ENCODE results near the gene TOB1.
A peak's percentile ranks its signal among the peaks of the same experiment; 100 is the strongest.
"Not testable (repeated sequence)": the region's sequence is repeated elsewhere in the genome, so short reads cannot be mapped to it uniquely, and the experiment has no call there.

The TOB1 gene

GRCh38 chr17:50867363-50868139 lies 1.4 kb upstream of the TOB1 start:
- peak; percentile 98 for DNase-seq

DNA sequence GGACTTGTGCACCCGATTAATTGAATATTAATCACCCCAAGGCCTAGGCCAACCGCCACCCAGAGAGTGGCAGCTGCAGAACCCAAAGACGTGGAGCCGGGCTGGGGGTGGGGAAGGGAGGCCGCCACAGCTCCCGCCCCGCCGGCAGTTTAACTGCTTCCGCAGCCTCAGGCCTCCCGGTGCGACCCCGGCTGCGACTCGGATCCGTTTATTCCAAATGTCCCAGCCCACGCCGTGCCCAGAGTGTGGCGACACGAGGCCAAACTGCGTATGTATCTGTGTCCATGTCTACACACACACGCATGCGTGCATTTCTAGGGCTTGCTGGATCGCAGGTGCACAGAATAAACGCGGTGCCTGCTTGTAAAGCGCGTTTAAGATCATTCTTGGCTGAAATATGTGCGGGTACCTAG lies 802 bp upstream of the TOB1 start:
- no peak for DNase-seq

DNA sequence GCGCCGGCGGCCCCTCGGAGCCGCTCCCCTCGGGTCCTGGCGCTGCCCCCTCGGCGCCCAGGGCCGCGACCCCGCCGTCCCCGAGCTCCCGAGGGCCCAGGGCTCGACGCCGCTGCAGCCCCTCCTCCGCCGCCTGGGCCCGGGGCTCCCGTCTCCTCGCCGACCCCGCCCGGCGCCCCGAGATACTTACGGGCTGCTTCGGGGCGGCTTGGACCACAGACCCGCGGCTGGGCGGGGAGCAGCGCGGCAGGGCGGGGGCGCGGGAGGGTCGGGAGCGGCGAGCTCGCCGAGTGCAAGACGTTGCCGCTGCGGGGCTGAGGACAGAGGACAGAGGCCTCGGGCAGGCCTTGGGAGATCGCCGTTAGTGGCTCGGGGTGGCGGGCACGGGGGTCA lies 290 bp downstream of the TOB1 start:
- no peak for DNase-seq

GRCh38 chr17:50865060-50865867 lies 890 bp downstream of the TOB1 start:
- DNase-seq = peak; percentile 52

GRCh38 chr17:50864747-50865059 lies 1.5 kb downstream of the TOB1 start:
- no peak for DNase-seq

- no peak for DNase-seq
Measured at GRCh38 chr17:50863931-50864330, 2.2 kb downstream of the TOB1 start.

GRCh38 chr17:50863221-50863843 lies 2.8 kb downstream of the TOB1 start:
- DNase-seq = no peak

GRCh38 chr17:50861822-50862528 lies 4.2 kb downstream of the TOB1 start:
- no peak for DNase-seq

DNA sequence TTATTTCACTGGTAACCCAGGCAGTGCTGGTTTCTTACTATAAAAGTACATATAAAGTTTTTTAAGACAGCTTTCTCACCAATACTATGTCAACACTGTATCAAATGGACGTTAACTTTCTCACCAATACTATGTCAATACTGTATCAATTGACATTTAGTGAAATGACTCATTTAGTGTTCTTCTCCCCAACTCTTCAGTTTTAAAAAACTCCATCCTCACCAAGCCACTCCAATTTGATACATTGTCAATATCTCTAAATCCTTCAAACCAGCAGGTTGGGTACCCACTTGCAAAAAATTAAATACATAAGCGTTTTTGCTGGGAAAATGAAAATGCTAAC lies 4.8 kb downstream of the TOB1 start:
- DNase-seq = no peak

- DNase-seq = not testable (repeated sequence)
Measured at GRCh38 chr17:50859727-50860126, 6.4 kb downstream of the TOB1 start.

DNA sequence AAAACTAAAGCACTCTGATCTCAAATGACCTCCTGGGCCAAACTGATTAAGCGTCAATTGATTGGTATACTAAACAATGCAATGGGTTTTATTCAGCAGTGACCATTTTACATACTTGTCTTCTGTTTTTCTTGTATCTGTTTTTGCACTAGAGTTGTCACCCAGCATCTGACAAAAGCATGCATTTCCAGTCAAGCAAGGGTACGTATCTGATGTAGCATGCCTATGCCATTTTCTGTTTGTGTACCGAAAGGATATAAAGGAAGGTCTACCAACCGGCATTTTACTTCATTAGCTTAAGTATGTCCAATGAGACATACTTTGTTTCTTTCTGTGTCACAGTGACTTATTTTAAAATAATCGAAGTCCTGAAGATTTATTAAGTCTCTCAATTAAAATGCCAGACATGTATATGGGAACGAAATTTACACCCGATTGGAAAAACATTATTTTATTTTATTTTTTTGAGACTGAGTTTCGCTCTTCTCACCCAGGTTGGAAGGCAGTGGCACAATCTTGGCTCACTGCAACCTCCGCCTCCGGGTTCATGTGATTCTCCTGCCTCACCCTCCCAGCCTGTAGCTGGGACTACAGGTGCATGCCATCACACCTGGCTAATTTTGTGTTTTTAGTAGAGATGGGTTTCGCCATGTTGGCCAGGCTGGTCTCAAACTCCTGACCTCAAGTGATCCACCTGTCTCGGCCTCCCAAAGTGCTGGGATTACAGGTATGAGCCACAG lies 7.5 kb downstream of the TOB1 start:
- DNase-seq = no peak

DNA sequence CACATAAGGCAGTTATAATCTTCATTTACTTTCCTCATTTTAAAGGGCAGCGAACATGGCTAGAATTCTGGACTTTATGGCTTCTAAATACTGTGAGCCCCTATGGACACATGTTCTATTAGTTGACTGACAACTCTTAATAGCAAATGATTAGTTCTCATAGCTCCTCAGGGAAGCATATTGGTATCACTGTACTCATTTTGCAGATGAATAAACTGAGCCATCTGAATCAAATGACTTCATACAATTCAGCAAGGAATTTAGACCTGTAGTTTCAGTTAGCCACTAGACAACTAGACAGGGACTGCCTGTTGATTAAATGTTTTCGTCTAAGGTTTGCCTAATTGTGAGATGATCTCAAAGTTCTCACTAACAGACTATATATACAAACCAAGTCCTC lies 9.7 kb downstream of the TOB1 start:
- DNase-seq = no peak

DNA sequence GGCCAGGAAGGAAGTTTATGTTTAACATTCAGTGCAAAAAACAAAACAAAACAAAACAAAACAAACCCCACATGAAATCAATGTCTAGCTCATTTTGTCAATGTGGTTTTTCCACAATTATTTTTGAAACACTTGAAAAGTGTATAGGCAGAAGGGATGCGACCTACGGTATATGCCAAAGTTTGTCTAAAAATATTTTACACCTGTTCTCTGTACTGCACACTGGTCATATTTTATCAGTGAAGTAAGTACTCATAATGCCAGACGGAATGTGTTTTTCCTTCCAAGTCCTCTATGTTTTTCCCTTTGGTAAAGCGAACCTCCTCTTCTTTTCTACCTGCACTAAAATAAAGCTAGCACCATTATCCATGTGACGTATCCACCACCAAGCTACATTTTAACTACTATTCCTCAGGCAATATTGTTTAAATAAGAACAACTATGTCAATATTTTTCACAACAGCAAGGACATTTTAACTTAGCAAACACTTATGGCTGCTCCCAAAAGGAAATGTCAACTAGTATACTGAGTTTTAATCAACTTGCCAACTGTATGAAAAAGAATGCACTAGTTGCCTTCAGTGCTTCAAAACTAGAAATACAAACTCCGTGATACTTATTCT lies 10.3 kb downstream of the TOB1 start:
- no peak for DNase-seq

DNA sequence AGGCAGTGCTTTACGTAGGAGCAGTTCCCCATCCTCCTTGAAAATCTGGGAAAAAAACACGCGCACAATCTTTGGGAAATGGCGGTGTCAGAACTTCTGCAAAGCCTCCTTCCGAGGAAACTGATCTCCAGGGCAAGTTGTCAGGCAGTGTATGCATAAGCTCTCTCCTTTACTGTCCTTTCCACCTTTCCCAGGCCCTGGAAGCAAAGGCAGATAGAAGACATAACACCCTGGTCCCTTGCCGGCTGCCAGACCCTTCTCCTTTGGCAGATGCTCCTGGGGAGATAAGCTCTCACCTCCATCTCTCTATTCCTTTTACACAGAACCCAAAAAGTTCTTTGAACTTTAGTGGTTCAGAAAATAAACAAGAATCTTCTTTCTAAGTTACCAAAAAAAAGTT lies 12.4 kb downstream of the TOB1 start:
- DNase-seq = no peak

DNA sequence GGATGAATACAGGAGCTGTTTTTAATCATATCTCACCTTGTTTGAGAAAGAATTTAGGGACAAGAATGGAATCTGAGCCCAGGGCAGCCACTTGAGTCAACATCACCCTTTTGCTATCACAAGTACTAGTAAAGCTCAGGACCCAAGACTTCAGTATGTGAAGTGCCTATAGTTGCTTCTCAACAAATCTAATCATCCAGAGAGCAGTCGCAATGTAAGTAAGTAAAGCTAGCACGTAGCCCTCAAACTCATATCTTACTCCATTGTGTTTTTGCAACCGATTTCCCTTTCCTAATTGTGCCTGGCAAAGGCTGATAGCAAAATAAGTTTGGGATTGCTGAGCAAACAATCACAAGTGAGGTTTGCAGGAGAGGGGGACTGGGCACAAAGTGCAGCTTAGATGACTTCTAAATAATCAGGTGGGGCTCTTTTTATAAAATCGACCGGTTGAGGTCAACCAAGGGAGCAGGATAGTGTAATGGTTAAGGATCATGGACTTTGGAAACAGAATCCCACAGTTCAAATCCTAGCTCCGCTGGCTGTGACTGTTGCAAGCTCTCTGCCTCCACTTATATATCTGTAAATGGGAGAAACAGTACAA lies 13.0 kb downstream of the TOB1 start:
- no peak for DNase-seq

DNA sequence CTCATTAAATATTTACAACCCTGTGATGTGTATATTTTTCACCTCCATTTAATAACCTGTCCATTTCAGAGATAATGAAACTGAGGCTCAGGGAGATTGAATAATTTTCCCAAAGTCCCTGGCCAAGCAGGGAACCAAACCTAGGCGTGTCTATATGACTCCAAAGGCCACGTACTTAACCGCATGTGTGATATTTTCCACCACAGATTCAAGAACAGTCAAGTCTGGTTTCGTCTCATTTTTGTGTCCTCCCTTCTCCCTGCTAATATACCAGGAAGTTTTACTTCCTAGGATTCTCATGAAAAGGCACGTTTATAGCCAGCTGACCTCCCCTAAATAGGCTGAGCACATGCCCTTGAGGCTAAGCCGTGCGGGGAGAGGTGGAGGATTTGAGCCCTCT lies 15.5 kb downstream of the TOB1 start:
- no peak for DNase-seq

DNA sequence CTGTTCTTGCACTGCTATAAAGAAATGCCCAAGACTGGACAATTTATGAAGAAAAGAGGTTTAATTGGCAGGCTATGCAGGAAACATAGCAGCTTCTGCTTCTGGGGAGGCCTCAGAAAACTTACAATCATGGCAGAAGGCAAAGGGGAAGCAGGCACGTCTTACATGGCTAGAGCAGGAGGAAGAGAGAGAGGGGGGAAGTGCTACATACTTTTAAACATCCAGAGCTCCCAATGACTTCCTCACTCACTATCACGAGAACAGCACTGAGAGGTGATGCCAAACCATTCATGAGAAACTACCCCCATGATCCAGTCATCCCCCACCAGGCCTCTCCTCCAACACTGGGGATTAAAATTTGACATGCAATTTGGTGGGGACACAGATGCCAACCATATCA lies 17.4 kb downstream of the TOB1 start:
- no peak for DNase-seq

DNA sequence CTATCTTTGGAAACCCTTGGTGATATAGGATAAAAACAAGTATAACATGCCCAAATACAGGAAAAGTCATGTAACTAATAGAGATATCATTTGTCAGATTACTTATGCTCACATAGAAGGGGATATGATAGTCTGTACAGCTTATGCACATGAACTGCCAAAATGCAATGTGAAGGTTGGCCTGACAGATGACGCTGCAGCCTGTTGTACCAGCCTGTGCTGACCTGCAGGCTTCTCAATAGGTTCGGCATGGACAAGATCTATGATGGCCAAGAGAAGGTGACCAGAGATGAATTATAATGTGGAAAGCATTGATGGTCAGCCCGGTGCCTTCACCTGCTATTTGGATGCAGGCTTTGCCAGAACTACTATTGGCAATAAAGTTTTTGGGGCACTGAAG lies 18.1 kb downstream of the TOB1 start:
- no peak for DNase-seq

DNA sequence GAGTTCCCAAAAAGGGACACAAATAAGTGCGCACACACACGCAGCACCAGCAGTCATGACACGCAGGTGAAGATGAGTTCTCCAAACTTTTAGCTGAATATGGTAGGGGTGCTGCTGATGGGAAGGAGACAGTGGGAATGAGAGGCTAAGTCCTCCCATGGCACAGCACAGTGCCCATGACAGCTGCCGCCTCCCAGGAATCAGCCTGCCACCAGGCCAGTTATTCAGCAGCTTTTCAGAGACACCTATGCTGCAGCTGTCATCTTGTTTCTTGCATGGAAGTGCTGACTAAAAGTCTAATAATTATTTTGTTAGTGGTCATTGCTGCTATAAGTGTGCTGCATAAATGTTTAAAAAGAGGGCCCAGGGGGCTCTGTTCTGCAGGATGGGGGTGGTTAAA lies 18.6 kb downstream of the TOB1 start:
- DNase-seq = no peak

DNA sequence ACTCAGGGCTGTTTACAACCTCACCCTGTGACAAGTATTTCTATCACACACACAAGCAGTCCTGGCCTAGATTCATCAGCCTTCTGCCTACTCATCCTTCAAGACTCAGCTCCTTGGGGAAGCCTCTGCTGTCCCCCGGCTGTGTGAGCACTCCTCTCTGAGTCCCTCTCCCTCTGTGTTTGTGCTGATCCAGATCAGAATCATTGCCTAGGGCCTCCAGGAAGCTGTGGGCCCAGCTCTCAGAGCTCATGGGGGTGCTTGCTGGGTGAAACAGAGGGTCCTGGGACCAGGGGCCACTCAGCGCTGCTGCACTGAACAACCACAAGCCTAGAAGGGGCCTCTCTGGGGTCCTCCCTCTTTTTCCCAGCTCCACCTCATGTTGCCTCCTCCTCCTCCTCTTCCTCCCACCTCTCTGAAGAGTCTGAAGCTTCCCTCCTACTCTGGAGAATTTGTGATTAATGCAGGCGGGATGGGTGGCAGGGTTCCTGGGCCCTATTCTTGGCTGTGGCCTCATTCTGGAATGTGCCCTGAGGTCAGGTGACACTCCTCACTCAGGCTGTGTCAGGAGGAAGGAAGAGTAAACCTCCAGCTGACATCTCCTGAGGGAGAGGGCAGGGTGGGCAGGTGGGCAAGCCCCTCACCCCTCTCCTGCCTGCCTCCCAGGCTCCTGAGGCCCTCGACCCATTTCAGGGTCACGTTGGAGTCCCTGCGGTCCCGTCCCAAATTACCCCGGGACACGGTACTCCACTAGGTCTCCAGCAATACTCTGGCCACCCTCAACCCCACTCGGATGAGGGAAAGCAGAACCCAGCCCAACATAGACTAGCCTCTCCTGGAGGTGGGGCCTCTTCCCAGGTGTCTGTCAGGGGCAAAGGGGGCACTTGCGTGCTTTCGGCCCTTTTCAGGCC lies 20.7 kb downstream of the TOB1 start:
- DNase-seq = no peak
